ENCODE measurements around the gene ARL15. TPM values are rescaled to one million over a fixed set of nuclear protein-coding genes. Genes with fewer than 3 reads are reported as not detected.

ARL15 gene
- total RNA-seq, 1 experiment from 2014 or later = 6.9 TPM

GRCh38 chr5:54007827-54008777 lies 302.3 kb downstream of the ARL15 start:
- ChIA-PET POLR2A (ENCODE audit: unreplicated experiment) (interaction anchor here (0.6 kb wide), 1 partner anchor 74 kb away, joined by 3 read pairs; no protein-coding TSS in a partner anchor), CTCF (interaction anchor here (0.7 kb wide), 1 partner anchor 482 kb away, joined by 3 read pairs; no protein-coding TSS in a partner anchor)
- Histone ChIP-seq H3K4me1 (ENCODE audit: insufficient read depth, low read length) (no peaks in the 10 kb centered on the region), H4K20me1 (ENCODE audit: low read length) (no peaks in the 10 kb centered on the region), H3K4me3 (ENCODE audit: low read length) (no peak overlapping the region), H3K9ac (ENCODE audit: low read length) (no peak overlapping the region), H2AFZ (ENCODE audit: low read length) (no peak overlapping the region), H3K4me2 (ENCODE audit: low read length) (no peak overlapping the region), H3K27me3 (ENCODE audit: low read length) (no peaks in the 10 kb centered on the region), H3K9me2 (replicated peaks; ENCODE audit: low read length) (no peaks in the 10 kb centered on the region), H3K27ac (ENCODE audit: low read length) (no peak overlapping the region), H3K79me2 (ENCODE audit: low read length) (no peaks in the 10 kb centered on the region), H3K9me3 (ENCODE audit: low read length) (no peaks in the 10 kb centered on the region), H3K36me3 (ENCODE audit: low read depth, low read length) (no peaks in the 10 kb centered on the region), H3F3A (ENCODE audit: low read length, unreplicated experiment) (no peaks in the 10 kb centered on the region)
- ATAC-seq = no peak
- intact Hi-C loops (cut with micrococcal nuclease) = no loop called here
- DNase-seq = no peak
- no TSS peak for BruUV-seq (replicated peaks)
- TF ChIP-seq EZH2phosphoT487 (IDR thresholded peaks at IDR 0.05; ENCODE audit: borderline replicate concordance, low read length) (no peak), EZH2 (IDR thresholded peaks at IDR 0.05; ENCODE audit: low read length, unreplicated experiment) (no peak), CTCF (conservative IDR thresholded peaks at IDR 0.05; ENCODE audit: low read depth, low read length) (no peak)

- Histone ChIP-seq H3F3A (ENCODE audit: low read length, unreplicated experiment) (no peaks in the 10 kb centered on the region), H3K9me3 (ENCODE audit: low read length) (no peaks in the 10 kb centered on the region), H3K4me3 (ENCODE audit: low read length) (no peak overlapping the region), H3K36me3 (ENCODE audit: low read depth, low read length) (no peaks in the 10 kb centered on the region), H3K9ac (ENCODE audit: low read length) (no peak overlapping the region), H3K27ac (ENCODE audit: low read length) (no peak overlapping the region), H3K4me2 (ENCODE audit: low read length) (no peak overlapping the region), H3K4me1 (ENCODE audit: insufficient read depth, low read length) (no peaks in the 10 kb centered on the region), H4K20me1 (ENCODE audit: low read length) (no peaks in the 10 kb centered on the region), H3K27me3 (ENCODE audit: low read length) (no peaks in the 10 kb centered on the region), H3K79me2 (ENCODE audit: low read length) (no peaks in the 10 kb centered on the region), H2AFZ (ENCODE audit: low read length) (no peak overlapping the region), H3K9me2 (replicated peaks; ENCODE audit: low read length) (no peaks in the 10 kb centered on the region)
- no TSS peak for BruUV-seq (replicated peaks)
- ChIA-PET CTCF (no interaction called here), POLR2A (ENCODE audit: unreplicated experiment) (no interaction called here)
- ATAC-seq (no peak), DNase-seq (no peak)
- TF ChIP-seq EZH2phosphoT487 (IDR thresholded peaks at IDR 0.05; ENCODE audit: borderline replicate concordance, low read length) = no peak
- no peak for TF ChIP-seq CTCF (conservative IDR thresholded peaks at IDR 0.05; ENCODE audit: low read depth, low read length)
- TF ChIP-seq EZH2 (IDR thresholded peaks at IDR 0.05; ENCODE audit: low read length, unreplicated experiment) = no peak
- intact Hi-C loops (cut with micrococcal nuclease) = no loop called here
These were observed 305.7 kb downstream of the ARL15 start for GRCh38 chr5:54004697-54005096.

GRCh38 chr5:54002779-54003178 lies 307.6 kb downstream of the ARL15 start:
- Histone ChIP-seq H3K27me3 (ENCODE audit: low read length) (no peaks in the 10 kb centered on the region), H3K4me1 (ENCODE audit: insufficient read depth, low read length) (no peaks in the 10 kb centered on the region), H3K79me2 (ENCODE audit: low read length) (no peaks in the 10 kb centered on the region), H3K9me2 (replicated peaks; ENCODE audit: low read length) (no peaks in the 10 kb centered on the region), H3K9ac (ENCODE audit: low read length) (no peak overlapping the region), H3K4me3 (ENCODE audit: low read length) (no peak overlapping the region), H3K4me2 (ENCODE audit: low read length) (no peak overlapping the region), H4K20me1 (ENCODE audit: low read length) (no peaks in the 10 kb centered on the region), H3K36me3 (ENCODE audit: low read depth, low read length) (no peaks in the 10 kb centered on the region), H3K9me3 (ENCODE audit: low read length) (no peaks in the 10 kb centered on the region), H2AFZ (ENCODE audit: low read length) (no peak overlapping the region), H3F3A (ENCODE audit: low read length, unreplicated experiment) (no peaks in the 10 kb centered on the region), H3K27ac (ENCODE audit: low read length) (no peak overlapping the region)
- CTCF ChIA-PET = no interaction called here
- BruUV-seq (replicated peaks) = no TSS peak
- POLR2A ChIA-PET (ENCODE audit: unreplicated experiment) = no interaction called here
- DNase-seq = no peak
- intact Hi-C loops (cut with micrococcal nuclease) = no loop called here
- ATAC-seq = no peak
- TF ChIP-seq CTCF (conservative IDR thresholded peaks at IDR 0.05; ENCODE audit: low read depth, low read length) = no peak
- TF ChIP-seq EZH2phosphoT487 (IDR thresholded peaks at IDR 0.05; ENCODE audit: borderline replicate concordance, low read length) = no peak
- TF ChIP-seq EZH2 (IDR thresholded peaks at IDR 0.05; ENCODE audit: low read length, unreplicated experiment) = no peak

Measured in PC-3 (cell line).